T1000 (cell line): ENCODE data around the gene SOX2.

Experiments
- DNase-seq: peaks from one replicate; lab custom pipeline; 2025; ENCODE audit warnings: mixed read lengths; lab: John Stamatoyannopoulos, UW

SOX2 gene

GRCh38 chr3:181722766-181723425 is 11.2 kb downstream of the SOX2 start:
- no peak for DNase-seq

- no peak for DNase-seq
Observed at GRCh38 chr3:181723625-181724191, 12.0 kb downstream of the SOX2 start.

GRCh38 chr3:181724192-181724965 is 12.7 kb downstream of the SOX2 start:
- no peak for DNase-seq

GRCh38 chr3:181725131-181725731 is 13.5 kb downstream of the SOX2 start:
- no peak for DNase-seq

GRCh38 chr3:181725830-181726229 is 14.1 kb downstream of the SOX2 start:
- DNase-seq = no peak

GRCh38 chr3:181726351-181727330 is 14.9 kb downstream of the SOX2 start:
- DNase-seq = no peak

GRCh38 chr3:181727341-181728032 is 15.8 kb downstream of the SOX2 start:
- DNase-seq = no peak

GRCh38 chr3:181728470-181729340 is 17.0 kb downstream of the SOX2 start:
- no peak for DNase-seq

- no peak for DNase-seq
Observed at GRCh38 chr3:181729341-181729869, 17.7 kb downstream of the SOX2 start.

- no peak for DNase-seq
Observed at GRCh38 chr3:181730316-181730715, 18.6 kb downstream of the SOX2 start.

- no peak for DNase-seq
Observed at GRCh38 chr3:181730934-181731333, 19.2 kb downstream of the SOX2 start.

GRCh38 chr3:181735911-181736310 is 24.2 kb downstream of the SOX2 start:
- no peak for DNase-seq

- no peak for DNase-seq
Observed at GRCh38 chr3:181738551-181738950, 26.8 kb downstream of the SOX2 start.

GRCh38 chr3:181739628-181740027 is 27.9 kb downstream of the SOX2 start:
- DNase-seq = no peak

GRCh38 chr3:181741417-181741816 is 29.7 kb downstream of the SOX2 start:
- no peak for DNase-seq

GRCh38 chr3:181752202-181752671 is 40.5 kb downstream of the SOX2 start:
- no peak for DNase-seq

GRCh38 chr3:181753391-181753790 is 41.7 kb downstream of the SOX2 start:
- DNase-seq = no peak

- DNase-seq = no peak
Observed at GRCh38 chr3:181755959-181756358, 44.2 kb downstream of the SOX2 start.

- DNase-seq = no peak
Observed at GRCh38 chr3:181756645-181757297, 45.0 kb downstream of the SOX2 start.
